ENCODE data around the gene ATF3. TPM values are rescaled to one million over a fixed set of nuclear protein-coding genes. Genes with fewer than 3 reads are reported as not detected.

Gene ATF3
- total and polyA plus RNA-seq, 8 donors, result 8.3 to 28.8 (median 20.4) TPM

DNA sequence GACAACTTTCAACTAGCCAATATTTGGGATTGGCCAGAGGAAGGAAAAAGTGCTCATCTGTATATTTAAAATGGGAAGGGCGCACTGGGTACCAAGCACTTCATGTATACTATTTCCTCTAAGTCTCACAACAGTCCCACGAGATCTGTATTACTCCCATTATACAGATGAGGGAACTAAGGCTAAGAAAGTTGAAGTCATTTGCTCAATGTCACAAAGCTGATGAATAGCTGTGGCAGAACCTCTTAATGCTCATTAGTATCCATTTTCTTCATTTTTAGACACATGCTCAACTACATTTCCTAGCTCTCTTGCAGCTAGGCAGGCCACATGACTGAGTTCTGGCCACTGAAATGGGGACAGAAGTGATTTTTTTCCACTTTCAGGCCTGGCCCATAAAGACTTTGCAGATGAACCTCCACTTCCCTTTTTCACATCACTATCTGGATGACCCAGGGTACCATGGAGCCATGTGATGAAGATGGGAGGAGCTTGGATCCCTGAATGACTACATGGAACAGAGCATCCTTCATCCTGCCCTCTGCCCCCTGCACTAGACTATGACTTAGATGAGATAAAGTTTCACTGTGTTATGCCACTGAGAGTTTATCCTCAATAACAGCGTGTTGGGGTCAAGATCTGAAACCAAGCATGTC lies 31.8 kb downstream of the ATF3 start:
- no peaks in the 10 kb centered on the region for H3K9me3 ChIP-seq
- 89 to 96% methylated on average over 3 of the region's 3 CpGs for WGBS, 2 donors
- no peak overlapping the region for H3K27ac ChIP-seq
- ATAC-seq (no peak), DNase-seq (no peak), FAIRE-seq (no peak)
- intact Hi-C loops (cut with DNase I), result no loop called here
- TF ChIP-seq, protein P1, sequence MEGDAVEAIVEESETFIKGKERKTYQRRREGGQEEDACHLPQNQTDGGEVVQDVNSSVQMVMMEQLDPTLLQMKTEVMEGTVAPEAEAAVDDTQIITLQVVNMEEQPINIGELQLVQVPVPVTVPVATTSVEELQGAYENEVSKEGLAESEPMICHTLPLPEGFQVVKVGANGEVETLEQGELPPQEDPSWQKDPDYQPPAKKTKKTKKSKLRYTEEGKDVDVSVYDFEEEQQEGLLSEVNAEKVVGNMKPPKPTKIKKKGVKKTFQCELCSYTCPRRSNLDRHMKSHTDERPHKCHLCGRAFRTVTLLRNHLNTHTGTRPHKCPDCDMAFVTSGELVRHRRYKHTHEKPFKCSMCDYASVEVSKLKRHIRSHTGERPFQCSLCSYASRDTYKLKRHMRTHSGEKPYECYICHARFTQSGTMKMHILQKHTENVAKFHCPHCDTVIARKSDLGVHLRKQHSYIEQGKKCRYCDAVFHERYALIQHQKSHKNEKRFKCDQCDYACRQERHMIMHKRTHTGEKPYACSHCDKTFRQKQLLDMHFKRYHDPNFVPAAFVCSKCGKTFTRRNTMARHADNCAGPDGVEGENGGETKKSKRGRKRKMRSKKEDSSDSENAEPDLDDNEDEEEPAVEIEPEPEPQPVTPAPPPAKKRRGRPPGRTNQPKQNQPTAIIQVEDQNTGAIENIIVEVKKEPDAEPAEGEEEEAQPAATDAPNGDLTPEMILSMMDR (IDR thresholded peaks at IDR 0.05), result no peak
- no peaks in the 10 kb centered on the region for H3K4me1 ChIP-seq
- no peaks in the 10 kb centered on the region for H3K27me3 ChIP-seq
- H3K4me3 ChIP-seq, result no peak overlapping the region
- no peaks in the 10 kb centered on the region for H3K36me3 ChIP-seq

DNA sequence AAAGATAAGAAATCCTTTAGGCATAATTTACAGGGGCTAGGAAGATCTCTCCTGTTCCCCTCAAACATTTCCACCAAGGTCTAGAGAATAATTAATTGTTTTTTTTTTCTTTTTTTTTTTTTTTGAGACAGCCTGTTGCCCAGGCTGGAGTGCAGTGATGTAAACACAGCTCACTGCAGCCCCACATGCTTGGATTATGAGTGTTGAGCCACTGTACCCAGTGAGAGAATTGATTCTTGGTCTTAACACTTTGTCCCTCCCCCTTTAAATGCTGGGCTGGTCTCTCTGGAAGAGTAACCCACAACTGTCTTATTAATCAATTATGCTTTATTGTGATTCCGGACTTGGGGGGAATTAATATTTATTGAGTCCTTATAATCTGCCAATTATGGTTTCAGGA lies 33.4 kb downstream of the ATF3 start:
- intact Hi-C loops (cut with DNase I), result no loop called here
- Histone ChIP-seq H3K4me1 (no peaks in the 10 kb centered on the region), H3K27ac (no peak overlapping the region), H3K9me3 (no peaks in the 10 kb centered on the region), H3K27me3 (no peaks in the 10 kb centered on the region), H3K36me3 (no peaks in the 10 kb centered on the region), H3K4me3 (no peak overlapping the region)
- FAIRE-seq, result no peak
- DNase-seq, result no peak
- ATAC-seq, result no peak
- 72 to 73% methylated on average over 1 of the region's 1 CpG for WGBS, 2 donors
- TF ChIP-seq, protein P1 (IDR thresholded peaks at IDR 0.05), result no peak

DNA sequence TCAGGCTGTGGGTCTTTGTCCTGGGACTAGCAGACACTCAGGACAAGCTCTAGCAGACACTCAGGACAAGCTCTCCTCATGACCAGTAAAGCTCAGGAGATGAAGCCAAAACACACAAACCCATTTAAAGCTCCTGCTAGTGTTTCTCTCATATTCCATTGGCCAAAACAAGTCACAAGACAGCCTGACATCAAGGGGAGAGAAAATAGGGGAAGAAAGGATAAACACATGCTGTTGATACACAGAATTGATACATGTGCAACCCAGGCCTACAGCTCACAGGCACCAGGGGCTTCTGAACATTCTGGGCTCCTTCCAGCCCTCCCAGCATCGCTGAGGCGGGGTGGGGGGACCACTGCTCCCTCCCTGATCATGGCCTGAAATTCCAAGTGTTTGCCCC lies 35.3 kb downstream of the ATF3 start:
- H3K9me3 ChIP-seq, result no peaks in the 10 kb centered on the region
- H3K4me1 ChIP-seq, result no peaks in the 10 kb centered on the region
- TF ChIP-seq, protein P1 (IDR thresholded peaks at IDR 0.05), result no peak
- H3K4me3 ChIP-seq, result no peak overlapping the region
- H3K36me3 ChIP-seq, result no peaks in the 10 kb centered on the region
- intact Hi-C loops (cut with DNase I), result no loop called here
- no peak for FAIRE-seq
- no peak overlapping the region for H3K27ac ChIP-seq
- H3K27me3 ChIP-seq, result no peaks in the 10 kb centered on the region
- no peak for DNase-seq
- no peak for ATAC-seq
- WGBS, 2 donors, result 88 to 91% methylated on average over 2 of the region's 2 CpGs

DNA sequence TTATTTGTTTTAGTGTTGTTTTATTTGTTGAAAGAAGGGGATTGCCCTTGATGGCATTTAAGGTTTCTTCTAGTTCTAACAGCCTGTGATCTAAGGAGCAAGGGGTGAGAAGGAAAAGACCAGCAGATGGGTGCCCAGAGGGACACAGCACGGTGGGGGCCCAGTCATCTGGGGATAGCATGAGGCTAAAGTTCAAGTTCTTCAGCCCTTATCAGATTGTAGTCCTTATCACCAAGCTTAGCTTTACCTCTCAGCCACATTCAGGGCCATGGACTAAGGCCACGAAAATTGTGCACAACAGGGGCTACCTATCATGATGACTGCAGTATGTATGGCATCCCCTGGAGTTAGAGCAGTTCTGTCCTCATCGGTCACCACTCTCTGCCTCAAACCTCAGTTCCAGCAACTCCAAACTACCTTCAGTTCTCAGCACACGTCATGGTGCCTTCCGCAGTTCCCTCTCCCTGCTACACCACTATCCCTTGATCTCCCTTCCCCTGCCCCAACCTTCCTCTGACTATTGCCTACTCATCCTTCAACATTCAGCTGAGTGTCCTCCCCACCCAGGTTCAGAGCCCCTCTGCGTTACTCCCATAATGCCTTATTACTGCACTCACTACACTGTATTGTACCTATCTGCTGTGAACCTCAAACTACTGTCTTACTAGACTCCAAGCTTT lies 36.4 kb downstream of the ATF3 start:
- 79 to 81% methylated on average over 6 of the region's 6 CpGs for WGBS, 2 donors
- Histone ChIP-seq H3K4me3 (no peak overlapping the region), H3K27ac (no peak overlapping the region), H3K4me1 (no peaks in the 10 kb centered on the region), H3K36me3 (no peaks in the 10 kb centered on the region), H3K9me3 (no peaks in the 10 kb centered on the region), H3K27me3 (no peaks in the 10 kb centered on the region)
- intact Hi-C loops (cut with DNase I), result no loop called here
- DNase-seq (no peak), ATAC-seq (no peak), FAIRE-seq (no peak)
- TF ChIP-seq, protein P1 (IDR thresholded peaks at IDR 0.05), result no peak

All from pancreas (tissue), 10 donors.